Measurements from ENCODE around the gene PAEP. TPM values are rescaled to one million over a fixed set of nuclear protein-coding genes. Genes with fewer than 3 reads are reported as not detected.
"Not testable (repeated sequence)": the region's sequence is repeated elsewhere in the genome, so short reads cannot be mapped to it uniquely, and the experiment has no call there.

The PAEP gene
- total RNA-seq, 1 donor from 2014 or later: not detected

DNA sequence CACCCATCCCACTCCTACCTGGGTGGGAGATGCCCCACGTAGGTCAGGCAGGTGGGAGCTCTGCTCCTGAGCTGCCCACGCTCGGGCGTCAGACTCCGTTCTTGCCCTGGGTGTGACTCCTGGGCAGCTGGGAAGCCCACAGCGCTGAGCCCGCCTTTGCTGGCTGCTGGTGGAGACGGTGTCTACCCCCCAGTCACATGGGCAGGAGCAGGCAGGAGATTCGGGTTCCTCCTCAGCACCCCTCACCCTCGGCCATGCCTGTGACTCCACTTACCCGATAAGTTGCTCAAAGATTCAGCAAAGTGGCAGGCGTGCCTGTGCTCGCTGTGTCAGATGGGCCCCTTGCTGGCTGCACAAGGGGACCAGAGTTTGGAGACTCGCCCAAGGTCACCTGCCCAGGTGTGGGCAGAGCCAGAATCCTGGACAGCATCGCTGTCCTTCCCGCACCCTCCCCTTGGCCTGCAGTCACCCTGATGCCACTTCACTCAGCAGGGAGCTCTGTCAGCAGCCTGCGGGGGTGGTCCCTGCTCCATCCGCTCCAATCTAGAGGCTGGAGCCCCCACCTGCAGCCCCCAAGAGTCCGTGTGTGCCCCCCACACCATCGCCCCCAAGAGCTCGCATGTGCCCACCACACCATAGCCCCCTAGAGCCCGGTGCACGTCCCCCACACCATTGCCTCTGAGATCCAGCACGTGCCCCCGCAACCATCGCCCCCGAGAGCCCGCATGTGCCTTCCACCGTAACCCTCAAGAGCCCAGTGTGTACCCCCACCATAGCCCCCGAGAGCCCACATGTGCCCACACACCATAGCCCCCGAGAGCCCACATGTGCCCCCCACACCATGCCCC is 36.1 kb upstream of the PAEP start:
- no peak for DNase-seq (ENCODE audit: low spot score)
- intact Hi-C loops (cut with DNase I): no loop called here

- intact Hi-C loops (cut with DNase I): no loop called here
- no peak for DNase-seq (ENCODE audit: low spot score)
Measured at GRCh38 chr9:135526089-135526729, 35.3 kb upstream of the PAEP start.

DNA sequence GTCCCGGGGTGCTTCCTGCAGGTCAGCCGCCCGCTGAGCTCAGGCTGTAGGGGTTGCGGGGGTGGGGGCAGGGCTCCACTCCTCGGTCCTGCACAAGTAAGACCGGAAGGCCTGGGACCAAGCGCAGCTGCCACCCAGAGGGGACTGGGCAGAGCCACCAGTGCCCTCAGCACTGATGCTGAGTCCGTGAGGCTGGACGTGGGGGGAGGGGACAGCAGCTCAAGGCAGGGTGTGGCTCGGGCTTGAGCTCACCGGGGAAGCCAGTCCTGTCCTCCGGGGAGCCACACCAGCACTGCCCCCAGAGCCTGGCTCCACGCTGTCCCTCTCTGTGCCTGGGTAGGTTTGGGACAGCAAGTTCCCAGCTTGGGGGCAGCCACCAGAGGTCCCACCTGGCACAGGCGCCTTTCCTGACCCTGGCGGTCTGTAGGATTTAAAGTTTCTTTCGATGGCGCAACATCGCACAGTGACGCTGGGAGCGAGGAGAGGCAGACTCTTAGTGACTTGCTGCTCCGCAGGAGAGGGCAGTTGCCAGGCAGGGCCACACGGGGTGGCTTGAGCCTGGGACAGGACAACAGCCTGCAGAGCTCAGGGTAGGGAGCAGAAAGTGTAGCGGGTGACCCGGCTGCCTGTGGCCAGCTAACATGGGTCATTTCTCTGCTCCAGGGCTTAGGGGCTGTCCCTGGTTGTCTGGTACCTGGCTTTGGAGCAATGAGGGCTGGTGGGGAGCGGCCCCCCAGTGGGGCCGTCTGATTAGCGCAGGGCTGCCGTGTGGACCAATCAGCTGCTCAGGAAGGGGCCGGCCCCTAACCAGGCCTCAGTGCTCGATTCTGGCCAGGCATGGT is 34.6 kb upstream of the PAEP start:
- no peak for DNase-seq (ENCODE audit: low spot score)
- intact Hi-C loops (cut with DNase I): no loop called here

DNA sequence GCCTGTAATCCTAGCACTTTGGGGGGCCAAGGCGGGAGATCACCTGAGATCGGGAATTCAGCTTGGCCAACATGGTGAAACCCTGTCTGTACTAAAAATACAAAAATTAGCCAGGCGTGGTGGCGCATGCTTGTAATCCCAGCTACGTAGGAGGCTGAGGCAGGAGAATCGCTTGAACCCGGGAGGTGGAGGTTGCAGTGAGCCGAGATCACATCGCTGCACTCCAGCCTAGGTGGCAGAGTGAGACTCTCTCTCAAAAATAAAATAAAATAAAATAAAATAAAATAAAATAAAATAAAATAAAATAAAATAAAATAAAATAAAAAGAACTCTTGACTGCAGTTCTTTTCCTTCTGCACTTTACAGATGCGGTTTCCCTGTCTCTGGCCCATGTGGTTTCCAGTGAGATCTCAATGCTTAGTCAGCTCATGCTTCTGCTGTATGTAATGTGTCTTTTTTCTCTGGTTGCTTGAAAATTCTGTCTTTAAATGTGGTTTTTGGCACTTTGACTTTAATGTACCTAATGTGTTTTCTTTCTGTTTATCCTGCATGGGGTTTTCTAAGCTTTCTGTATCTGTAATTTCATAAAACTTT is 32.6 kb upstream of the PAEP start:
- intact Hi-C loops (cut with DNase I); DNase-seq (ENCODE audit: low spot score): not testable (repeated sequence)

- no peak for DNase-seq (ENCODE audit: low spot score)
- intact Hi-C loops (cut with DNase I): no loop called here
Measured at GRCh38 chr9:135530146-135530545, 31.4 kb upstream of the PAEP start.

DNA sequence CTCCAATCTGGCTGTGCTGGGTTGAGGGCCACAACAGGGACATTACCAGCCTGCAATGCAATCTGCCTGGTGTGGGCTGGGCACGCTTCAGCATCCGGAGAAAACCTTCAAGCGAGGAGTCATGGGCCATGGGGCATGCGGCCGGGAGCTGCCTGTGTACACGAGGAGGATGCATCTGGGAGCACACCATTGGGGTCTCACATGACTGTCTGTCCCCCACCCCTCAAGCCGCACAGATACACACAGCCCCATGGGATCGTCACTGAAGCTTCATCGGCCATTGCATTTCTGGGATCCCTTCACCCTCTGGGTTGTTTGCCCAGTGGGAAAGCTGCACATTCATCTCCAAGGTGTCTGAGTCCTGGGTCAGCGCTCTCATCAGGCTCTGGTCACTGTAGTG is 30.5 kb upstream of the PAEP start:
- no peak for DNase-seq (ENCODE audit: low spot score)
- intact Hi-C loops (cut with DNase I): no loop called here

DNA sequence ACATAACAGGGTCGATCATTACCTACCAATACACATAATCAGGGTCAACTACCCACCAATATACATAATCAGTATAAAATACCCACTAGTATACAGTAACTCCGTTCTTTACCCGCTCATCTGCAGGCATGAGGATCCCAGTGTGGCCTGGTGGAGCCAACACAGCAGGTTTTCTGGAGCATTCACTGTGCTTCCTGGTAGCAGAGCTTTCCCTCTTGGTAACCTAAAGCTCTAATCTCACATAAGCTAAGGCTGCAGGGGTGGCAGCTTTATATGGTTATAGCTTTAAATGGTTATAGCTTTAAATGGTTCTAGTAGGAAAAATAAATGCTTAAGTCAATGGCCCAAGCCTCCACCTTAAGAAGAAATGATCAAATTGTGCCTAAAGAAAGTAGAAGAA is 28.4 kb upstream of the PAEP start:
- no peak for DNase-seq (ENCODE audit: low spot score)
- intact Hi-C loops (cut with DNase I): no loop called here

GRCh38 chr9:135533674-135534073 is 27.9 kb upstream of the PAEP start:
- no peak for DNase-seq (ENCODE audit: low spot score)
- intact Hi-C loops (cut with DNase I): no loop called here

DNA sequence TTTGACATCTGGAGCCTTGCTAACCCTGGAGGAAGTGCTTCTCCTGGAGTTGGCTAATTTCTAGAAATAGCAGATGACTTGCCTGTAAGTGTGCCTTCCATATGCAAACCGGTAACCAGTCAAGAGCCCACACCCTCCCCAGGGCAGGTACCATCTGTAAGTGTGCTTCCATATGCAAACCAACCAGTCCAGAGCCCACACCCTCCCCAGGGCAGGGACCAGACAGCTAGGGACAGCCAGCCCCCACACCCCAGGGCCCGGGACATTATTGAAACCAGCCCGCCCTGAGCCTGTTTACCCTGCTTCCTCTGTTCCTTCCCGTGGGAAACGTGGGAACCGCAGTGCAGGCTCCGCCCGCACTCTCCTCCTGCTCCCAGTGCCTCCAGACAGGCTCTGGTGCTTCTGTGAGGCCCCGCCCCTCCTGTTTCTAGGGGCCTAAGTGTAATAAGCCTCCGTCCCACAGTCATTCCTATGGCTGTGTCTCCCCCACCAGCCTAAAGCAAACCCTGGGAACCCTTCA is 27.3 kb upstream of the PAEP start:
- intact Hi-C loops (cut with DNase I): not testable (repeated sequence)

GRCh38 chr9:135534826-135535225 is 26.7 kb upstream of the PAEP start:
- DNase-seq (ENCODE audit: low spot score); intact Hi-C loops (cut with DNase I): not testable (repeated sequence)

More for the DNA sequence above, 27.3 kb upstream of the PAEP start:
- DNase-seq (ENCODE audit: low spot score): not testable (repeated sequence)

- intact Hi-C loops (cut with DNase I); DNase-seq (ENCODE audit: low spot score): not testable (repeated sequence)
Measured at GRCh38 chr9:135535631-135536030, 25.9 kb upstream of the PAEP start.

DNA sequence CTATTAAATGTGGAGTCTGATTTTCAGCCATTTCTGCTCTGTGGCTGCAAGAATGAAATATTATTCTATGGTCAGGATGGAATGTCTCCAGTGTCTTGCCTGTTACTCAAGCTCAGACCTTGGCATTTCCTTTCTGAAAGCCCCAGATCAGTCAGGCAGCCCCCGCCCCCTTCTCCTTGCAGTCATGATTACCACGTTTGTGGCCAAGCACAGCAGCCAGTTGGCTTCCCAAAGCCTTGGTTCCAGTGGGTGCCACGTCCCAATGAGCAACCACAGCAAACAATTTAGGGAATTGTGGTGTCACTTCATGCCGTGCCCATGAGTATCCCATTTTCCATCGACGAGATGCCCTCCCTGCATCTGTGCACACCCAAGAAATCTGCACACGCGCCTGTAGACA is 25.3 kb upstream of the PAEP start:
- DNase-seq (ENCODE audit: low spot score): no peak
- intact Hi-C loops (cut with DNase I): no loop called here

DNA sequence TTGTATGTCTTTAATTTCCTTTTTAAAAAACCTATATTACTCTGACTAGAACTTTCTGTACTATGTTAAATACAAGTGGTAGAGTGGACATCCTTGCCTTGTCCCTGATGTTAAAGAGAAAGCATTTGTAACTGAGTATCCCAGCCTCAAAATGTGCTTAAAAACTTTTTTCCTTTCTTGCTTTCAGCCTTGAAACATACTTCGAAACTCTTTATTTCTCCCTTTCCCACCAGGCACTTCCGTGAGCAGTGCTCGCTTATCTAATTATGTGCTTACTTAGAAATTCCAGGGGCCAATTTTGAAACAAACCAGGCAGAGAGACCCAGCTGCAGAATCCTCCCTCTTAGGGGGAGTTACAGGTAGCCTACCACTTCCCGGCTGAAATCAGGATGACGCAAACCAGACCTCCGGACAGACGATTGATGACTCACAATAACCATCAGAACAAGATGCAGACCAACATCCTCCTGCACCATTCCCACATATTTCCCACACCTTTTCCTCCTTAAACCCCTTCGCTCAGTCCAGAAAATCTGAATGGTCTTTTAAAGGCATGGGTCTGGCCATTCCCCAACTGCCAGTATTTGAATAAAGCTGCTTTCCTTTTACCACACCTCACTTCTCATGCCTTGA is 18.2 kb upstream of the PAEP start:
- intact Hi-C loops (cut with DNase I); DNase-seq (ENCODE audit: low spot score): not testable (repeated sequence)

- DNase-seq (ENCODE audit: low spot score): no peak
- intact Hi-C loops (cut with DNase I): no loop called here
Measured at GRCh38 chr9:135544981-135545635, 16.4 kb upstream of the PAEP start.

GRCh38 chr9:135545646-135546176 is 15.8 kb upstream of the PAEP start, which contains the start of gene OBP2A:
Gene OBP2A (plus strand): TSS chr9:135546126. CDS start chr9:135546181, 55 bp downstream.
- DNase-seq (ENCODE audit: low spot score); intact Hi-C loops (cut with DNase I): not testable (repeated sequence)

DNA sequence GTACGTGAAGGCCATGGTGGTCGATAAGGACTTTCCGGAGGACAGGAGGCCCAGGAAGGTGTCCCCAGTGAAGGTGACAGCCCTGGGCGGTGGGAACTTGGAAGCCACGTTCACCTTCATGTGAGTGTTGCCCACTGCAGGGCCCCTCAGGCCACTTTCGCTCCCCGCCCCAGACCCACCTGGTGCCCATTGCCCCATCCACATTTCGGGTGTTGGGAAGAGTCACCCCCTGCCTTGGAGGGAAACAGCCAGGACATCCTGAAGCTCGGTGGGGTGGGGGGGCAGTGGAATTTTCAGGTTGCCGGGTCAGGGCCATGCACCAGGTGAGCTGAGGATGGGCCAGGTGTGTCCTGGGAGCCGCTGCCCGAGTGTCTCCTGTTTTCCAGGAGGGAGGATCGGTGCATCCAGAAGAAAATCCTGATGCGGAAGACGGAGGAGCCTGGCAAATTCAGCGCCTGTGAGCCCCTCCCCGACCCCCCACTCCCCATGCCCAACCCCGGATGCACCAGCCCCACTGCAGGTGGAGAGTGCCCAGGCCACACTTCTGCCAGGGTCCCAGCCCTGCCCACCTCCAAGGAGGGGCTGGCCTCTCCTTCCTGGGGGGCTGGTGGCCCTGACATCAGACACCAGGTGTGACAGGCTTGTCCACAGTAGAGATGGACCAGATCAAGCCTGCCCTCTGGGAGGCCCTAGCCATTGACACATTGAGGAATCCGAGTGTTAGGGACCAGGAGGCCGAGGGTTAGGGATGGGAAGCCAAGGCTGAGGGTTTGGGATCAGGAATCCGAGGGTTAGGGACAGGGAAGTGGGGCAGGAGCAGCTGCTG is 14.6 kb upstream of the PAEP start:
- DNase-seq (ENCODE audit: low spot score); intact Hi-C loops (cut with DNase I): not testable (repeated sequence)
